Neuronal stem cell (in vitro differentiated cells): ENCODE results near the gene WDR72. TPM values are rescaled to one million over a fixed set of nuclear protein-coding genes. Genes with fewer than 3 reads are reported as not detected.

Experiments used
- small RNA-seq: library from polyadenylated mRNA; stranded (forward); fragments of <200 nt; extraction: miRNeasy Mini kit (QIAGEN cat#:217004); gene quantifications from one replicate; pipeline ENCODE3, GENCODE V24; 2013; ENCODE audit not compliant: insufficient read depth

Gene WDR72

Small RNA genes lying within 50 kb of the gene (small RNA-seq; reads per million reads assigned to genes)
- gene RNU2-53P, result not detected
- not detected for gene RNU6-449P
